H9 (cell line): Measurements from ENCODE around the gene HDAC2. TPM values are rescaled to one million over a fixed set of nuclear protein-coding genes. Genes with fewer than 3 reads are reported as not detected.
"Not testable (repeated sequence)": the region's sequence is repeated elsewhere in the genome, so short reads cannot be mapped to it uniquely, and the experiment has no call there.

ENCODE experiments used
- DNase-seq: peaks from one replicate; pipeline ENCODE4 v3.0.0-alpha.2; 2017
- H2AFZ ChIP-seq: one replicate; pipeline ENCODE4 v1.6.1; 2013; ENCODE audit warnings: mild to moderate bottlenecking, low read length, control low read depth, moderate library complexity
- H2AK5ac ChIP-seq: 2 replicates; pipeline ENCODE4 v1.6.1; 2013; ENCODE audit warnings: low read length, control low read depth, mixed read lengths; ENCODE audit not compliant: insufficient read length
- H2BK120ac ChIP-seq: one replicate; pipeline ENCODE4 v1.6.1; 2013; ENCODE audit warnings: low read depth, mild to moderate bottlenecking, low read length, control low read depth, inconsistent platforms; ENCODE audit not compliant: poor library complexity, severe bottlenecking
- H2BK12ac ChIP-seq: 2 replicates; pipeline ENCODE4 v1.6.1; 2013; ENCODE audit warnings: low read length, control low read depth, mixed read lengths, low read depth; ENCODE audit not compliant: insufficient read length
- H2BK15ac ChIP-seq: 2 replicates; pipeline ENCODE4 v1.6.1; 2013; ENCODE audit warnings: low read depth, low read length, control low read depth
- H2BK20ac ChIP-seq: one replicate; pipeline ENCODE4 v1.6.1; 2013; ENCODE audit warnings: low read depth, mild to moderate bottlenecking, low read length, control low read depth, inconsistent platforms; ENCODE audit not compliant: poor library complexity, severe bottlenecking
- H2BK5ac ChIP-seq: 2 replicates; pipeline ENCODE4 v1.6.1; 2013; ENCODE audit warnings: low read length, control low read depth, mixed read lengths; ENCODE audit not compliant: insufficient read length
- H3K14ac ChIP-seq: 2 replicates; pipeline ENCODE4 v1.6.1; 2013; ENCODE audit warnings: low read length, control low read depth; ENCODE audit not compliant: insufficient read depth
- H3K18ac ChIP-seq: 2 replicates; pipeline ENCODE4 v1.6.1; 2013; ENCODE audit warnings: low read depth, mild to moderate bottlenecking, mixed read lengths, low read length, control low read depth; ENCODE audit not compliant: insufficient read length
- H3K23ac ChIP-seq: 2 replicates; pipeline ENCODE4 v1.6.1; 2013; ENCODE audit warnings: low read length, control low read depth, mixed read lengths, low read depth; ENCODE audit not compliant: insufficient read length
- H3K23me2 ChIP-seq: 2 replicates; pipeline ENCODE4 v1.6.1; 2013; ENCODE audit warnings: low read depth, mild to moderate bottlenecking, mixed read lengths, low read length, control low read depth; ENCODE audit not compliant: insufficient read length, poor library complexity, severe bottlenecking
- H3K27ac ChIP-seq: 2 replicates; pipeline ENCODE4 v1.5.1; 2013; ENCODE audit warnings: low read length, control low read depth, mixed read lengths, low read depth; ENCODE audit not compliant: insufficient read length
- H3K27me3 ChIP-seq: 2 replicates; pipeline ENCODE4 v1.6.1; 2013; ENCODE audit warnings: low read length, control low read depth, inconsistent platforms; ENCODE audit not compliant: insufficient read depth
- H3K4ac ChIP-seq: 2 replicates; pipeline ENCODE4 v1.6.1; 2013; ENCODE audit warnings: low read depth, mild to moderate bottlenecking, control low read depth, inconsistent platforms, low read length, moderate library complexity
- H3K4me1 ChIP-seq: 2 replicates; pipeline ENCODE4 v1.6.1; 2013; ENCODE audit warnings: low read length, control low read depth, inconsistent platforms; ENCODE audit not compliant: insufficient read depth
- H3K4me2 ChIP-seq: 2 replicates; pipeline ENCODE4 v1.6.1; 2013; ENCODE audit warnings: low read length, control low read depth, mixed read lengths; ENCODE audit not compliant: insufficient read length, insufficient read depth
- H3K56ac ChIP-seq: 2 replicates; pipeline ENCODE4 v1.6.1; 2013; ENCODE audit warnings: low read depth, mild to moderate bottlenecking, mixed read lengths, low read length, control low read depth; ENCODE audit not compliant: insufficient read length
- H3K79me1 ChIP-seq: 2 replicates; pipeline ENCODE4 v1.6.1; 2013; ENCODE audit warnings: low read depth, mild to moderate bottlenecking, moderate library complexity, low read length, control low read depth, inconsistent platforms; ENCODE audit not compliant: insufficient read depth, poor library complexity, severe bottlenecking
- H3K79me2 ChIP-seq: 2 replicates; pipeline ENCODE4 v1.6.1; 2013; ENCODE audit warnings: low read length, control low read depth, inconsistent platforms; ENCODE audit not compliant: insufficient read depth
- H3K9ac ChIP-seq: 2 replicates; pipeline ENCODE4 v1.6.1; 2013; ENCODE audit warnings: low read length, control low read depth, mixed read lengths; ENCODE audit not compliant: insufficient read length; ENCODE audit errors: extremely low read depth
- H3K9me3 ChIP-seq: one replicate; pipeline ENCODE4 v1.6.1; 2013; ENCODE audit warnings: low read depth, low read length, inconsistent platforms; ENCODE audit not compliant: control insufficient read depth
- H3T11ph ChIP-seq: one replicate; pipeline ENCODE4 v1.6.1; 2013; ENCODE audit warnings: mild to moderate bottlenecking, low read length, control low read depth, inconsistent platforms
- H4K20me1 ChIP-seq: one replicate; pipeline ENCODE4 v1.6.1; 2013; ENCODE audit not compliant: control insufficient read depth, insufficient read length, insufficient read depth
- H4K5ac ChIP-seq: 2 replicates; pipeline ENCODE4 v1.6.1; 2013; ENCODE audit warnings: low read depth, mild to moderate bottlenecking, mixed read lengths, low read length, control low read depth; ENCODE audit not compliant: insufficient read length
- H4K8ac ChIP-seq: replicated peaks from 2 replicates; pipeline ENCODE4 v1.6.1; 2013; ENCODE audit warnings: low read length, control low read depth, mixed read lengths, low read depth; ENCODE audit not compliant: insufficient read length
- H4K91ac ChIP-seq: 2 replicates; pipeline ENCODE4 v1.6.1; 2013; ENCODE audit warnings: low read depth, mild to moderate bottlenecking, moderate library complexity, mixed read lengths, low read length, control low read depth; ENCODE audit not compliant: insufficient read length
- H3K27ac Mint-ChIP-seq, 3 experiments: 2 replicates in 2 of 3; 3 replicates in 1 of 3; pipeline ENCODE4 v1.8.0; 2020 to 2021; ENCODE audit warnings: mixed read lengths in 3 of 3, mild to moderate bottlenecking in 1 of 3, moderate library complexity in 1 of 3
- H3K27me3 Mint-ChIP-seq: 2 replicates; pipeline ENCODE4 v1.8.0; 2021; ENCODE audit warnings: low read depth, mild to moderate bottlenecking, moderate library complexity, mixed read lengths
- H3K36me3 Mint-ChIP-seq, 3 experiments: 2 replicates in 2 of 3; 3 replicates in 1 of 3; pipeline ENCODE4 v1.8.0; 2020 to 2021; ENCODE audit warnings: low read depth in 3 of 3, mixed read lengths in 3 of 3; ENCODE audit not compliant: insufficient read depth in 1 of 3
- H3K4me1 Mint-ChIP-seq, 2 experiments: 2 replicates each; pipeline ENCODE4 v1.8.0; 2020; ENCODE audit warnings: mixed read lengths in 2 of 2
- H3K4me3 Mint-ChIP-seq, 2 experiments: 2 replicates in 1 of 2; 3 replicates in 1 of 2; pipeline ENCODE4 v1.8.0; 2020 to 2021; ENCODE audit warnings: mild to moderate bottlenecking in 2 of 2, mixed read lengths in 2 of 2, moderate library complexity in 1 of 2
- H3K9me3 Mint-ChIP-seq, 2 experiments: 2 replicates in 1 of 2; 3 replicates in 1 of 2; pipeline ENCODE4 v1.8.0; 2020; ENCODE audit warnings: mild to moderate bottlenecking in 2 of 2, mixed read lengths in 2 of 2, moderate library complexity in 1 of 2
- WGBS: extraction: QIAGEN DNeasy Blood & Tissue Kit; methylation state at CpG from one replicate; pipeline ENCODE4 v1.1.7; 2013; ENCODE audit warnings: missing lambda C conversion rate, low lambda C conversion rate, mixed read lengths; ENCODE audit not compliant: insufficient read length; ENCODE audit errors: extremely low coverage; 5-methylcytosine and 5-hydroxymethylcytosine counted together
- total RNA-seq: library from RNA; stranded (reverse); gene quantifications from 2 replicates; pipeline ENCODE4 v1.2.1, GENCODE V29; 2021
- TF ChIP-seq, protein P1 (sequence below): fragments of 200-600 bp; sonication (generic); conservative IDR thresholded peaks from 3 replicates; pipeline ENCODE4 v1.8.0; 2021; ENCODE audit warnings: antibody characterized with exemption, mild to moderate bottlenecking

The HDAC2 gene
- total RNA-seq, 1 experiment from 2014 or later = 330 TPM

DNA sequence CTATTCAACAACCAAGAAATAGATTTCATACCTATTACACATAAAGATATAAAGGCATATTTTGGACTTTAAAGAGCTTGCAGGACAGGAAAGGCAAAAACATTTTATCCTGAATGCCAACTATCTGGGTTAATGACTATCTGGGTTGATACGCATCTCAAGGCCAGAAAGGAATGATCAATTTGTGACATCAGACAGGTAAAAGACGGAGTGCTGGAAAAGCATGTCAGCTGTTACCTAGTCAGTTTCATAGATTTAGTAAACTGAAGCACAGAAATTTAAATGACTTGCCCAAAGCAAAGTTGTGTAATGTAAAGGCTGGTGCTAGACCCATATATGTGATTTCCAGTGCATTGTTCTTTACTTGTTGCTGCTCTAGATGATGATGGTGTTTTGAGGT, 36.8 kb downstream of the HDAC2 start:
- Histone ChIP-seq H3K79me2 (no peaks in the 10 kb centered on the region), H2BK120ac (no peak overlapping the region), H2AFZ (no peak overlapping the region), H3K23ac (no peak overlapping the region), H2BK12ac (no peak overlapping the region), H3T11ph (no peak overlapping the region), H3K56ac (no peak overlapping the region), H4K8ac (no peak overlapping the region), H3K9me3 (no peaks in the 10 kb centered on the region), H3K9ac (no peak overlapping the region), H3K27me3 (no peaks in the 10 kb centered on the region), H4K5ac (no peak overlapping the region), H2BK15ac (no peak overlapping the region), H4K20me1 (no peaks in the 10 kb centered on the region), H4K91ac (no peak overlapping the region), H3K23me2 (no peaks in the 10 kb centered on the region), H3K27ac (no peak overlapping the region), H3K4me1 (no peaks in the 10 kb centered on the region), H2AK5ac (no peak overlapping the region), H3K14ac (no peak overlapping the region), H2BK20ac (no peak overlapping the region), H3K18ac (no peak overlapping the region), H3K79me1 (no peaks in the 10 kb centered on the region), H3K4me2 (no peak overlapping the region), H2BK5ac (no peak overlapping the region), H3K4ac (no peak overlapping the region)
- DNase-seq = no peak
- Mint-ChIP-seq H3K27ac (no peak overlapping the region), H3K4me1 (peaks cover 0 to 2% of the 10 kb centered on the region in 2 experiments; a peak in 2 of 4 replicates), H3K4me3 (no peak overlapping the region), H3K9me3 (peaks cover 31 to 36% of the 10 kb centered on the region in 2 experiments), H3K27me3 (peaks cover 2% of the 10 kb centered on the region; the same call in 1 of the 2 replicates), H3K36me3 (peaks cover 42 to 56% (median 46%) of the 10 kb centered on the region in 3 experiments)
- TF ChIP-seq, protein P1, sequence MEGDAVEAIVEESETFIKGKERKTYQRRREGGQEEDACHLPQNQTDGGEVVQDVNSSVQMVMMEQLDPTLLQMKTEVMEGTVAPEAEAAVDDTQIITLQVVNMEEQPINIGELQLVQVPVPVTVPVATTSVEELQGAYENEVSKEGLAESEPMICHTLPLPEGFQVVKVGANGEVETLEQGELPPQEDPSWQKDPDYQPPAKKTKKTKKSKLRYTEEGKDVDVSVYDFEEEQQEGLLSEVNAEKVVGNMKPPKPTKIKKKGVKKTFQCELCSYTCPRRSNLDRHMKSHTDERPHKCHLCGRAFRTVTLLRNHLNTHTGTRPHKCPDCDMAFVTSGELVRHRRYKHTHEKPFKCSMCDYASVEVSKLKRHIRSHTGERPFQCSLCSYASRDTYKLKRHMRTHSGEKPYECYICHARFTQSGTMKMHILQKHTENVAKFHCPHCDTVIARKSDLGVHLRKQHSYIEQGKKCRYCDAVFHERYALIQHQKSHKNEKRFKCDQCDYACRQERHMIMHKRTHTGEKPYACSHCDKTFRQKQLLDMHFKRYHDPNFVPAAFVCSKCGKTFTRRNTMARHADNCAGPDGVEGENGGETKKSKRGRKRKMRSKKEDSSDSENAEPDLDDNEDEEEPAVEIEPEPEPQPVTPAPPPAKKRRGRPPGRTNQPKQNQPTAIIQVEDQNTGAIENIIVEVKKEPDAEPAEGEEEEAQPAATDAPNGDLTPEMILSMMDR = no peak
- WGBS = no CpG with 5 or more reads among the region's 2 CpGs

DNA sequence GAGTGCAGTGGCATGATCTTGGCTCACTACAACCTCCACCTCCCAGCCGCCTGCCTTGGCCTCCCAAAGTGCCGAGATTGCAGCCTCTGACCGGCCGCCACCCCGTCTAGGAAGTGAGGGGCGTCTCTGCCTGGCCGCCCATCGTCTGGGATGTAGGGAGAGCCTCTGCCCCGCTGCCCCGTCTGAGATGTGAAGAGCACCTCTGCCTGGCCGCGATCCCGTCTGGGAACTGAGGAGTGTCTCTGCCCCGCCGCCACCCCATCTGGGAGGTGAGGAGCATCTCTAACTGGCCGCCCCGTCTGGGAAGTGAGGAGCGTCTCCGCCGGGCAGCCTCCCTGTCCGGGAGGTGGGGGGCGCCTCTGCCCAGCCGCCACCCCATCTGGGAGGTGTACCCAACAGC, 39.0 kb downstream of the HDAC2 start:
- H3K27me3 ChIP-seq, H3K4ac ChIP-seq, H4K91ac ChIP-seq, H2BK120ac ChIP-seq, H3K18ac ChIP-seq, H2BK5ac ChIP-seq, H3K79me1 ChIP-seq, H2AFZ ChIP-seq, H3K4me3 Mint-ChIP-seq, H3K4me1 Mint-ChIP-seq, H3K9me3 ChIP-seq, H3K4me2 ChIP-seq, H3K27ac ChIP-seq, H2BK20ac ChIP-seq, H3K23ac ChIP-seq, H2BK12ac ChIP-seq, H3K4me1 ChIP-seq, H3K23me2 ChIP-seq, H4K8ac ChIP-seq, H3T11ph ChIP-seq, H3K14ac ChIP-seq, H3K27me3 Mint-ChIP-seq, H3K27ac Mint-ChIP-seq, H4K20me1 ChIP-seq, H3K9ac ChIP-seq, DNase-seq, H3K56ac ChIP-seq, H2AK5ac ChIP-seq, H4K5ac ChIP-seq, H3K79me2 ChIP-seq, H2BK15ac ChIP-seq: not testable (repeated sequence)
- WGBS = no CpG with 5 or more reads among the region's 23 CpGs
- Mint-ChIP-seq H3K9me3 (peaks cover 31 to 36% of the 10 kb centered on the region in 2 experiments), H3K36me3 (peaks cover 28 to 48% (median 41%) of the 10 kb centered on the region in 3 experiments)
